ENCODE data around the gene HRAS. TPM values are rescaled to one million over a fixed set of nuclear protein-coding genes. Genes with fewer than 3 reads are reported as not detected.
A peak's percentile ranks its signal among the peaks of the same experiment; 100 is the strongest.

HRAS gene
- total and polyA plus RNA-seq, 2 of the 13 experiments (the other 11 are each of a cell fraction or from before 2014, with no cell fraction given) = 32.9 to 50.0 TPM

- TF ChIP-seq ZFP36L1 (CRISPR knock-in tag; IDR thresholded peaks at IDR 0.05) (peak; percentile 78; the same call in 1 of the 2 replicates), CBX2 (IDR thresholded peaks at IDR 0.05; ENCODE audit: low read depth, low read length) (no peak), CBX2 (CRISPR knock-in tag; IDR thresholded peaks at IDR 0.05; ENCODE audit: low read depth) (no peak), SIX4 (CRISPR knock-in tag; IDR thresholded peaks at IDR 0.05) (no peak), RBAK (CRISPR knock-in tag; IDR thresholded peaks at IDR 0.05) (no peak), MAZ (IDR thresholded peaks at IDR 0.05; ENCODE audit: borderline replicate concordance, low read depth, low read length) (peak; percentile 41), MAZ (CRISPR knock-in tag; IDR thresholded peaks at IDR 0.05; ENCODE audit: low read depth) (peak; percentile 90), ZNF232 (CRISPR knock-in tag; IDR thresholded peaks at IDR 0.05; ENCODE audit: borderline replicate concordance) (0 out of 2 replicates have a peak, but pooled peaks have one; percentile 43), LCORL (IDR thresholded peaks at IDR 0.05) (no peak), LCORL (CRISPR knock-in tag; IDR thresholded peaks at IDR 0.05) (peak; percentile 51), ZNF331 (CRISPR knock-in tag; IDR thresholded peaks at IDR 0.05) (0 out of 2 replicates have a peak, but pooled peaks have one; percentile 46), ZNF776 (CRISPR knock-in tag; IDR thresholded peaks at IDR 0.05) (0 out of 2 replicates have a peak, but pooled peaks have one; percentile 42), ZFP91 (CRISPR knock-in tag; IDR thresholded peaks at IDR 0.05; ENCODE audit: borderline replicate concordance) (peak; percentile 75; the same call in 1 of the 2 replicates), ZNF3 (CRISPR knock-in tag; IDR thresholded peaks at IDR 0.05) (no peak), HOXA3 (CRISPR knock-in tag; IDR thresholded peaks at IDR 0.05) (peak; percentile 96), ZC3H4 (CRISPR knock-in tag; IDR thresholded peaks at IDR 0.05; ENCODE audit: borderline replicate concordance) (no peak; the same call in 1 of the 2 replicates), SKI (IDR thresholded peaks at IDR 0.05; ENCODE audit: partially characterized antibody) (no peak), ZNF784 (CRISPR knock-in tag; IDR thresholded peaks at IDR 0.05; ENCODE audit: borderline replicate concordance) (no peak), MZF1 (CRISPR knock-in tag; IDR thresholded peaks at IDR 0.05; ENCODE audit: borderline replicate concordance) (no peak), GABPB1 (CRISPR knock-in tag; IDR thresholded peaks at IDR 0.05) (peak; percentile 91), ZNF501 (CRISPR knock-in tag; IDR thresholded peaks at IDR 0.05) (peak; percentile 89), MYNN (CRISPR knock-in tag; IDR thresholded peaks at IDR 0.05; ENCODE audit: low read depth) (0 out of 2 replicates have a peak, but pooled peaks have one; percentile 33), ELF1 (CRISPR knock-in tag; IDR thresholded peaks at IDR 0.05) (peak; percentile 93), ZFP62 (CRISPR knock-in tag; IDR thresholded peaks at IDR 0.05) (no peak), SMAD9 (CRISPR knock-in tag; IDR thresholded peaks at IDR 0.05) (peak; percentile 89; the same call in 1 of the 2 replicates), CBFB (CRISPR knock-in tag; IDR thresholded peaks at IDR 0.05) (0 out of 2 replicates have a peak, but pooled peaks have one; percentile 15), SPEN (CRISPR knock-in tag; IDR thresholded peaks at IDR 0.05; ENCODE audit: low read depth) (peak; percentile 92), SRSF1 (optimal IDR thresholded peaks at IDR 0.05; ENCODE audit: low read depth, low read length) (peak; percentile 97), DBP (CRISPR knock-in tag; IDR thresholded peaks at IDR 0.05; ENCODE audit: not compliant biosample characterization) (no peak)
Measured at GRCh38 chr11:506238-506994, 29.0 kb downstream of the HRAS start (continued).
